ENCODE results near the gene ARL16. TPM values are rescaled to one million over a fixed set of nuclear protein-coding genes. Genes with fewer than 3 reads are reported as not detected.

Gene ARL16
- total RNA-seq, 1 donor from 2014 or later: 46.3 TPM

GRCh38 chr17:81673561-81674258, 9.9 kb downstream of the ARL16 start:
- Mint-ChIP-seq H3K4me3 (ENCODE audit: unreplicated experiment) (no peak overlapping the region), H3K27me3 (ENCODE audit: unreplicated experiment) (no peaks in the 10 kb centered on the region), H3K36me3 (ENCODE audit: unreplicated experiment) (peaks cover 13% of the 10 kb centered on the region), H3K27ac (ENCODE audit: unreplicated experiment) (no peak overlapping the region), H3K9me3 (ENCODE audit: unreplicated experiment) (no peaks in the 10 kb centered on the region), H3K4me1 (ENCODE audit: unreplicated experiment) (peaks cover 4% of the 10 kb centered on the region)
- no peak for DNase-seq (ENCODE audit: extremely low spot score, unreplicated experiment)
- no peak for TF ChIP-seq CTCF (IDR thresholded peaks at IDR 0.05)

GRCh38 chr17:81672954-81673353, 10.6 kb downstream of the ARL16 start:
- Mint-ChIP-seq H3K4me1 (ENCODE audit: unreplicated experiment) (peaks cover 4% of the 10 kb centered on the region), H3K36me3 (ENCODE audit: unreplicated experiment) (peaks cover 15% of the 10 kb centered on the region), H3K27ac (ENCODE audit: unreplicated experiment) (no peak overlapping the region), H3K4me3 (ENCODE audit: unreplicated experiment) (no peak overlapping the region), H3K9me3 (ENCODE audit: unreplicated experiment) (no peaks in the 10 kb centered on the region), H3K27me3 (ENCODE audit: unreplicated experiment) (no peaks in the 10 kb centered on the region)
- TF ChIP-seq CTCF (IDR thresholded peaks at IDR 0.05): no peak
- no peak for DNase-seq (ENCODE audit: extremely low spot score, unreplicated experiment)

DNA sequence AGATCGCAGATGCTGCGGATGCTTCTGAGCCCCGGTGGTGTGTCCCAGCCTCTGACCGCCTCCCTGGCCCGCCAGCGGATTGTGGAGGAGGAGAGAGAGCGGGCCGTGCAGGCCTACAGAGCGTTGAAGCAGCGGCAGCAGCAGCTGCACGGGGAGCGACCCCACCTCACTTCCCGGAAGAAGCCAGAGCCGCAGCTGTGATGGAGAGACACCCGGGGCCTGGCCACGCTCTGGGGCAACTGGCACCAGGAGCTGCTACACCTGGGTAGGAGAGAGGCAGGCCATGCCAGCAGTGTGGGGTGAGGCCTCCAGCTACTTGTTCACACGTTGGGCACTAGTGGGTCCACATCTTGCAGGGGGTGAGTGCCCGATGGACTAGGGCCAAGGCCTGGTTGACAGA, 11.1 kb downstream of the ARL16 start:
- Mint-ChIP-seq H3K9me3 (ENCODE audit: unreplicated experiment) (no peaks in the 10 kb centered on the region), H3K27me3 (ENCODE audit: unreplicated experiment) (no peaks in the 10 kb centered on the region), H3K27ac (ENCODE audit: unreplicated experiment) (no peak overlapping the region), H3K4me3 (ENCODE audit: unreplicated experiment) (no peak overlapping the region), H3K4me1 (ENCODE audit: unreplicated experiment) (peaks cover 9% of the 10 kb centered on the region), H3K36me3 (ENCODE audit: unreplicated experiment) (peaks cover 16% of the 10 kb centered on the region)
- DNase-seq (ENCODE audit: extremely low spot score, unreplicated experiment): no peak
- no peak for TF ChIP-seq CTCF (IDR thresholded peaks at IDR 0.05)

DNA sequence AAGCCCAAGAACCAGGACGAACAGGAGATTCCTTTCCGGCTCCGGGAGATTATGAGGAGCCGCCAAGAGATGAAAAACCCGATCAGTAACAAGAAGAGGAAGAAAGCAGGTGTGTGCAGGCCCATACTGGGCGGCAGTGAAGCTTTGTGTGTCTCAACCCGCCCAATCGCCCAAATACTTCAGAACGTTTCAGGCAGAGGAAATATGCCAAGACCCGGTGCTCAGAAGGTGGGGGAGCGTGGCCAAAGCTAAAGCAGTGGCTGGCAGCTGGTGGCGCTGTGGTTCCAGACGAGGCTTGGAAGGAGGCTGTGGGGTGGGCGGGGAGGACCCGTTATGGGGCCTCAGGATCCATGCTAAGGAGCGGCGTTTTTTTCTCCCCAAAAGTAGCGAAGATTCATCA, 15.8 kb downstream of the ARL16 start:
- Mint-ChIP-seq H3K4me3 (ENCODE audit: unreplicated experiment) (peak overlapping the region; percentile 93), H3K9me3 (ENCODE audit: unreplicated experiment) (no peaks in the 10 kb centered on the region), H3K27me3 (ENCODE audit: unreplicated experiment) (no peaks in the 10 kb centered on the region), H3K36me3 (ENCODE audit: unreplicated experiment) (peaks cover 13% of the 10 kb centered on the region), H3K4me1 (ENCODE audit: unreplicated experiment) (peaks cover 17% of the 10 kb centered on the region), H3K27ac (ENCODE audit: unreplicated experiment) (peak overlapping the region; percentile 27)
- TF ChIP-seq CTCF (IDR thresholded peaks at IDR 0.05): no peak
- no peak for DNase-seq (ENCODE audit: extremely low spot score, unreplicated experiment)

GRCh38 chr17:81666342-81667191, 17.0 kb downstream of the ARL16 start, which contains the start of the genes CCDC137 and OXLD1:
Gene CCDC137, plus strand, starts transcription at chr17:81666737. Its CDS starts 30 bp downstream, at chr17:81666767.
Gene OXLD1, minus strand, starts transcription at chr17:81666605. Its CDS starts 28 bp downstream, at chr17:81666577.
- TF ChIP-seq CTCF (IDR thresholded peaks at IDR 0.05): no peak
- peak; percentile 98 for DNase-seq (ENCODE audit: extremely low spot score, unreplicated experiment)
- Mint-ChIP-seq H3K4me3 (ENCODE audit: unreplicated experiment) (peak within 1 kb of the TSS; percentile 93), H3K27me3 (ENCODE audit: unreplicated experiment) (no peaks in the 10 kb centered on the region), H3K9me3 (ENCODE audit: unreplicated experiment) (no peaks in the 10 kb centered on the region), H3K4me1 (ENCODE audit: unreplicated experiment) (peaks cover 17% of the 10 kb centered on the region), H3K27ac (ENCODE audit: unreplicated experiment) (peak within 1 kb of the TSS; percentile 91), H3K36me3 (ENCODE audit: unreplicated experiment) (peaks cover 9% of the 10 kb centered on the region)

All from osteocyte (in vitro differentiated cells).